IMR-90 (cell line): Measurements from ENCODE around the gene STUB1. TPM values are rescaled to one million over a fixed set of nuclear protein-coding genes. Genes with fewer than 3 reads are reported as not detected.

ENCODE experiments used
- polyA plus RNA-seq, 3 experiments: library from polyadenylated mRNA; depleted of rRNA; stranded (reverse); fragments of >200 nt; gene quantifications; 2 replicates each; pipeline ENCODE4 v1.2.3, GENCODE V29; 2012; ENCODE audit warnings: low replicate concordance in 1 of 3
- total RNA-seq: library from RNA; depleted of rRNA; stranded (reverse); fragments of >200 nt; gene quantifications from 2 replicates; pipeline ENCODE4 v1.2.3, GENCODE V29; 2012; rRNA removed

STUB1 gene
- total and polyA plus RNA-seq, 2 of the 4 experiments (the other 2 are of a cell fraction): 183 to 186 TPM

Other genes starting within 250 kb of the STUB1 start
- gene CAPN15, start 152.7 kb upstream of the STUB1 start, total RNA-seq: 9.3 and 11.4 TPM in 2 replicates
- gene CAPN15, start 152.7 kb upstream of the STUB1 start, polyA plus RNA-seq (2012; rRNA removed): 24.3 and 36.0 TPM in 2 replicates
- gene PRR35, start 120.0 kb upstream of the STUB1 start, total RNA-seq: not detected in 2 replicates
- not detected in 2 replicates for gene PRR35, start 120.0 kb upstream of the STUB1 start, polyA plus RNA-seq (2012; rRNA removed)
- 0.56 and 0.72 TPM in 2 replicates for gene NHLRC4, start 113.4 kb upstream of the STUB1 start, total RNA-seq
- gene NHLRC4, start 113.4 kb upstream of the STUB1 start, polyA plus RNA-seq (2012; rRNA removed): 0.65 and 0.84 TPM in 2 replicates
- gene PIGQ, start 110.4 kb upstream of the STUB1 start, total RNA-seq: 5.9 and 7.2 TPM in 2 replicates
- 36.8 and 40.5 TPM in 2 replicates for gene PIGQ, start 110.4 kb upstream of the STUB1 start, polyA plus RNA-seq (2012; rRNA removed)
- 6.8 and 6.9 TPM in 2 replicates for gene RAB40C, start 90.3 kb upstream of the STUB1 start, total RNA-seq
- 13.7 and 15.3 TPM in 2 replicates for gene RAB40C, start 90.3 kb upstream of the STUB1 start, polyA plus RNA-seq (2012; rRNA removed)
- not detected in 2 replicates for gene WFIKKN1, start 49.4 kb upstream of the STUB1 start, total RNA-seq
- gene WFIKKN1, start 49.4 kb upstream of the STUB1 start, polyA plus RNA-seq (2012; rRNA removed): 0.10 and 0.23 TPM in 2 replicates
- gene METTL26, start 44.1 kb upstream of the STUB1 start, total RNA-seq: 40.8 and 46.8 TPM in 2 replicates
- gene METTL26, start 44.1 kb upstream of the STUB1 start, polyA plus RNA-seq (2012; rRNA removed): 128 and 184 TPM in 2 replicates
- gene MCRIP2, start 38.6 kb upstream of the STUB1 start, total RNA-seq: 6.3 and 8.6 TPM in 2 replicates
- 19.6 and 27.9 TPM in 2 replicates for gene MCRIP2, start 38.6 kb upstream of the STUB1 start, polyA plus RNA-seq (2012; rRNA removed)
- 1.4 and 1.7 TPM in 2 replicates for gene WDR90, start 31.0 kb upstream of the STUB1 start, total RNA-seq
- gene WDR90, start 31.0 kb upstream of the STUB1 start, polyA plus RNA-seq (2012; rRNA removed): 18.7 and 21.7 TPM in 2 replicates
- gene RHOT2, start 12.3 kb upstream of the STUB1 start, total RNA-seq: 20.0 and 20.3 TPM in 2 replicates
- 181 and 228 TPM in 2 replicates for gene RHOT2, start 12.3 kb upstream of the STUB1 start, polyA plus RNA-seq (2012; rRNA removed)
- gene RHBDL1, start 4.7 kb upstream of the STUB1 start, total RNA-seq: 0.72 and 0.83 TPM in 2 replicates
- gene RHBDL1, start 4.7 kb upstream of the STUB1 start, polyA plus RNA-seq (2012; rRNA removed): 4.1 and 4.8 TPM in 2 replicates
- gene JMJD8, start 3.9 kb downstream of the STUB1 start, total RNA-seq: 17.2 and 17.7 TPM in 2 replicates
- gene JMJD8, start 3.9 kb downstream of the STUB1 start, polyA plus RNA-seq (2012; rRNA removed): 62.5 and 72.2 TPM in 2 replicates
- 0.72 and 1.1 TPM in 2 replicates for gene WDR24, start 10.0 kb downstream of the STUB1 start, total RNA-seq
- 8.7 and 10.8 TPM in 2 replicates for gene WDR24, start 10.0 kb downstream of the STUB1 start, polyA plus RNA-seq (2012; rRNA removed)
- gene FBXL16, start 25.4 kb downstream of the STUB1 start, total RNA-seq: 0.18 and 0.56 TPM in 2 replicates
- gene FBXL16, start 25.4 kb downstream of the STUB1 start, polyA plus RNA-seq (2012; rRNA removed): 2.2 and 3.0 TPM in 2 replicates
- 6.1 and 8.6 TPM in 2 replicates for gene METRN, start 34.7 kb downstream of the STUB1 start, total RNA-seq
- 48.2 and 91.1 TPM in 2 replicates for gene METRN, start 34.7 kb downstream of the STUB1 start, polyA plus RNA-seq (2012; rRNA removed)
- gene ANTKMT, start 40.7 kb downstream of the STUB1 start, total RNA-seq: 7.3 and 7.5 TPM in 2 replicates
- 16.2 and 25.7 TPM in 2 replicates for gene ANTKMT, start 40.7 kb downstream of the STUB1 start, polyA plus RNA-seq (2012; rRNA removed)
- gene CCDC78, start 46.0 kb downstream of the STUB1 start, total RNA-seq: 0.54 and 0.56 TPM in 2 replicates
- 4.6 and 5.5 TPM in 2 replicates for gene CCDC78, start 46.0 kb downstream of the STUB1 start, polyA plus RNA-seq (2012; rRNA removed)
- 3.0 and 3.1 TPM in 2 replicates for gene HAGHL, start 46.7 kb downstream of the STUB1 start, total RNA-seq
- 12.5 and 17.5 TPM in 2 replicates for gene HAGHL, start 46.7 kb downstream of the STUB1 start, polyA plus RNA-seq (2012; rRNA removed)
- gene CIAO3, start 60.6 kb downstream of the STUB1 start, total RNA-seq: 13.9 and 17.0 TPM in 2 replicates
- gene CIAO3, start 60.6 kb downstream of the STUB1 start, polyA plus RNA-seq (2012; rRNA removed): 20.2 and 20.5 TPM in 2 replicates
- not detected in 2 replicates for gene MSLN, start 80.3 kb downstream of the STUB1 start, total RNA-seq
- 0.14 and 0.22 TPM in 2 replicates for gene MSLN, start 80.3 kb downstream of the STUB1 start, polyA plus RNA-seq (2012; rRNA removed)
- 11.7 and 13.1 TPM in 2 replicates for gene RPUSD1, start 108.0 kb downstream of the STUB1 start, total RNA-seq
- 32.3 and 43.3 TPM in 2 replicates for gene RPUSD1, start 108.0 kb downstream of the STUB1 start, polyA plus RNA-seq (2012; rRNA removed)
- gene CHTF18, start 108.2 kb downstream of the STUB1 start, total RNA-seq: 3.1 and 3.2 TPM in 2 replicates
- 21.4 and 28.1 TPM in 2 replicates for gene CHTF18, start 108.2 kb downstream of the STUB1 start, polyA plus RNA-seq (2012; rRNA removed)
- not detected in 2 replicates for gene GNG13, start 120.3 kb downstream of the STUB1 start, total RNA-seq
- not detected in 2 replicates for gene GNG13, start 120.3 kb downstream of the STUB1 start, polyA plus RNA-seq (2012; rRNA removed)